Chondrocyte (in vitro differentiated cells): ENCODE data around the gene DCUN1D3. TPM values are rescaled to one million over a fixed set of nuclear protein-coding genes. Genes with fewer than 3 reads are reported as not detected.

Experiments used
- DNase-seq: peaks from one replicate; pipeline ENCODE4 v3.0.0; 2021; ENCODE audit warnings: mixed read lengths, low spot score
- H3K27ac Mint-ChIP-seq: one replicate; pipeline ENCODE4 v1.8.0; 2021; ENCODE audit warnings: mild to moderate bottlenecking, moderate library complexity, mixed read lengths; ENCODE audit not compliant: unreplicated experiment
- H3K27me3 Mint-ChIP-seq: 2 replicates; pipeline ENCODE4 v1.8.0; 2021; ENCODE audit warnings: low read depth, mixed read lengths
- H3K36me3 Mint-ChIP-seq: 2 replicates; pipeline ENCODE4 v1.8.0; 2021; ENCODE audit warnings: low read depth, mixed read lengths
- H3K4me1 Mint-ChIP-seq: 2 replicates; pipeline ENCODE4 v1.8.0; 2021; ENCODE audit warnings: low read depth, mild to moderate bottlenecking, mixed read lengths
- H3K4me3 Mint-ChIP-seq: one replicate; pipeline ENCODE4 v1.8.0; 2021; ENCODE audit warnings: mild to moderate bottlenecking, moderate library complexity, mixed read lengths; ENCODE audit not compliant: unreplicated experiment
- H3K9me3 Mint-ChIP-seq: 2 replicates; pipeline ENCODE4 v1.8.0; 2021; ENCODE audit warnings: low read depth, mixed read lengths
- total RNA-seq: library from RNA; stranded (reverse); gene quantifications from 3 replicates; pipeline ENCODE4 v1.2.1, GENCODE V29; 2021
- TF ChIP-seq, protein P1 (sequence below): fragments of 200-600 bp; sonication (generic); IDR thresholded peaks from 2 replicates; pipeline ENCODE4 v1.5.0; 2021; ENCODE audit warnings: antibody characterized with exemption, mild to moderate bottlenecking, moderate library complexity

Gene DCUN1D3
- total RNA-seq, 1 donor from 2014 or later = 44.4 TPM

DNA sequence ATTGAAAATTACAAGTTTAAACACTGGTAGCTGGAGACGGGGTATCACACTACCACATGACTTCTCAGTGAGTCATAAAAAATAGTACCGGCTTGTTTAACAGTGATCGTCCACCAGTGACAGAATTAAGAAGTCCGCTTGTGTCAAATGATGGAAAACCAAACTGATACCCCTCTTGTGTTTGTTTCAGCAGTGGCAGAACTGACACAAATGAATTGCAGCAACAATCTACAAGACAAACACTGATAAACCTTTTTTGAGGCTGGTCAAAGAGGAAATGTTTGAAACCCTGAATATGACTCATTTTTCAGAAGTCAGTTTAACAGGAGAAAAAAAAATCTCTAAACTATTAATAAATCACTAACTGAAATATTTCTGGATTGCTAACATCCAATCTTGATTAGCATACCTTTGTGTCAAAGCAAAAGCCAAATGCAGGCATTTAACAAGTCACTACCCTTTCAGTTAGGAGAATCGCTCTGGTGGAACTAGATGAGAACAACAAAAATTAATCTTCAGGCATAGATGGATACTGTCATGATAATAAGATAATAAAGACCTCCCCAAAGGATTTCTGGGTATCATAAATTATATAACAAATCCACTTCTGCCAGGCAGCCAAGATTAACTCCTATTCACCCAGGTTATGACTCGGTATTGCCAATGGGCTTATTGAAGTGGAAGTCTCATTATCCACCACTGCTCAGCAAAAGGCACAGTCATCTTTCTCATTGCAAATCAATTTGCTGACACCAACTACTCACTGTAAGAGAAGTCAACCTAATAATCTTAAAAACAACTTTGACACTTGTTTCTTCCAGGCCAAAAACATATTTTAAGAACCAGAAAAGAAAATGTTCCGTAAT lies 20.8 kb downstream of the DCUN1D3 start:
- no peak for DNase-seq
- no peaks in the 10 kb centered on the region for H3K27me3 Mint-ChIP-seq

DNA sequence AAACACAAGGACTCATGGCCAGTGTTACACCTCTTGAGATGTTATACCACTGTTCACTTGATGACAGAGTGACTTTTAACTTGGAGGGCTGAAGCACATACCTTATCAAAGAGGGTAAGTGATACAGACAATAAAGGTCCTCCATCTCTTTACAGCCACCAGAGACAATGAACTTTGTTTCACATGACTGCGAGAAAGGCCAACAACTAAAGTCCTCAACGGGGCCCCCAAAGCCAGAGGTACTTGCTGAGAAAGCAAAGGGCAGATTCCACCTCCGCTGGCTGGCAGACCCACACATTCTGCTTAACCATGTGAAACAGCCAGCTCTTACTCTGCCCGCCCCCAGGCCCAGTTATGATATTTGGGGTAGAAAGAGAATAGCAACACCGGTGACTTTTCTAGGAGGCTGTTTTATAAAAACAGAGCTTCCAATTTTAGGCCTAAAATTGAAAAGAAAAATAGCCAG lies 21.4 kb downstream of the DCUN1D3 start:
- Mint-ChIP-seq H3K27ac (peak overlapping the region; percentile 88), H3K36me3 (no peaks in the 10 kb centered on the region), H3K27me3 (no peaks in the 10 kb centered on the region), H3K9me3 (peaks cover 4% of the 10 kb centered on the region), H3K4me3 (peak overlapping the region; percentile 44), H3K4me1 (peaks cover 77% of the 10 kb centered on the region)
- no peak for DNase-seq
- TF ChIP-seq, protein P1, sequence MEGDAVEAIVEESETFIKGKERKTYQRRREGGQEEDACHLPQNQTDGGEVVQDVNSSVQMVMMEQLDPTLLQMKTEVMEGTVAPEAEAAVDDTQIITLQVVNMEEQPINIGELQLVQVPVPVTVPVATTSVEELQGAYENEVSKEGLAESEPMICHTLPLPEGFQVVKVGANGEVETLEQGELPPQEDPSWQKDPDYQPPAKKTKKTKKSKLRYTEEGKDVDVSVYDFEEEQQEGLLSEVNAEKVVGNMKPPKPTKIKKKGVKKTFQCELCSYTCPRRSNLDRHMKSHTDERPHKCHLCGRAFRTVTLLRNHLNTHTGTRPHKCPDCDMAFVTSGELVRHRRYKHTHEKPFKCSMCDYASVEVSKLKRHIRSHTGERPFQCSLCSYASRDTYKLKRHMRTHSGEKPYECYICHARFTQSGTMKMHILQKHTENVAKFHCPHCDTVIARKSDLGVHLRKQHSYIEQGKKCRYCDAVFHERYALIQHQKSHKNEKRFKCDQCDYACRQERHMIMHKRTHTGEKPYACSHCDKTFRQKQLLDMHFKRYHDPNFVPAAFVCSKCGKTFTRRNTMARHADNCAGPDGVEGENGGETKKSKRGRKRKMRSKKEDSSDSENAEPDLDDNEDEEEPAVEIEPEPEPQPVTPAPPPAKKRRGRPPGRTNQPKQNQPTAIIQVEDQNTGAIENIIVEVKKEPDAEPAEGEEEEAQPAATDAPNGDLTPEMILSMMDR = no peak

More for the DNA sequence above, 20.8 kb downstream of the DCUN1D3 start:
- Mint-ChIP-seq H3K36me3 (no peaks in the 10 kb centered on the region), H3K4me1 (peaks cover 76% of the 10 kb centered on the region), H3K9me3 (peaks cover 4% of the 10 kb centered on the region), H3K27ac (peak overlapping the region; percentile 88), H3K4me3 (peak overlapping the region; percentile 44)
- TF ChIP-seq, protein P1 = no peak

DNA sequence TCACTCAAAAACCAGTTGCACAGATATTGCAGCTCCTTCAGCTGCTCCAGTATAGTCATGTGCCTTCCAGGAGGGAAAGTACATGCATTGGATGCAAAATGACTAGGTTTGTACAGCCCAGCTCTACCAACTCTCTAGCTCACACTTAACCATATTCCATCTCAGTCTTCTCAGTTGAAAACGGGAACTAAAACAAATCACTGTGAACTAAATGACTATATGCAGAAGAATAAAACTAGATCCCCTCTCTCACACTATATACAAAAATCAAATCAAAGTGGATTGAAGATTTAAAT lies 24.9 kb downstream of the DCUN1D3 start:
- TF ChIP-seq, protein P1 = no peak
- DNase-seq = no peak
- H3K27ac Mint-ChIP-seq = no peak overlapping the region
- H3K4me1 Mint-ChIP-seq = peaks cover 90% of the 10 kb centered on the region
- peaks cover 4% of the 10 kb centered on the region for H3K9me3 Mint-ChIP-seq
- H3K27me3 Mint-ChIP-seq = no peaks in the 10 kb centered on the region
- no peaks in the 10 kb centered on the region for H3K36me3 Mint-ChIP-seq
- H3K4me3 Mint-ChIP-seq = no peak overlapping the region

DNA sequence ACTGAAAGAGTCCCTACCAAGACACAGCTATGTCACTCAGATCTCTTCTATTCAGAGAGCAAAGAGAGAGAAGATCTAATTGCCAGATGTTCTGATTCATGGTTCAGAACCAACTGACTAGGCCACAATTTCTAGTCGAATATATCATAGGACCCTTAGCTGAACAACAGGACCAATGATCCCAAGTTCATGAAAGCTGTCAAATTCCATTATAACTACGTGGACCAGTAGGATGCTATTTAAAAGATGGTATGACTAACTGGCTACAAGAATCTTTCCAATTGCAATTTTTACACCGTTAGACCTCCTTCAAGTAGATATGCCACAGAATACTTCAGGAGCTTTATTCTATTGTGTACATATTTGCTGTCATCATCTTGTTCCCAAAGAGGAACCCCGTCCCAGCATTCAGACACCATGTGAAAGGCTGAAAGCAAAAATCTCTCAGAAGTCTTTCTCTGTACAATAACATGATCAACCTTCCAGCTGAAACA lies 26.0 kb downstream of the DCUN1D3 start:
- Mint-ChIP-seq H3K27me3 (no peaks in the 10 kb centered on the region), H3K9me3 (peaks cover 4% of the 10 kb centered on the region), H3K27ac (peak overlapping the region; percentile 76), H3K4me3 (no peak overlapping the region), H3K36me3 (no peaks in the 10 kb centered on the region), H3K4me1 (peaks cover 88% of the 10 kb centered on the region)
- TF ChIP-seq, protein P1 = no peak
- no peak for DNase-seq

DNA sequence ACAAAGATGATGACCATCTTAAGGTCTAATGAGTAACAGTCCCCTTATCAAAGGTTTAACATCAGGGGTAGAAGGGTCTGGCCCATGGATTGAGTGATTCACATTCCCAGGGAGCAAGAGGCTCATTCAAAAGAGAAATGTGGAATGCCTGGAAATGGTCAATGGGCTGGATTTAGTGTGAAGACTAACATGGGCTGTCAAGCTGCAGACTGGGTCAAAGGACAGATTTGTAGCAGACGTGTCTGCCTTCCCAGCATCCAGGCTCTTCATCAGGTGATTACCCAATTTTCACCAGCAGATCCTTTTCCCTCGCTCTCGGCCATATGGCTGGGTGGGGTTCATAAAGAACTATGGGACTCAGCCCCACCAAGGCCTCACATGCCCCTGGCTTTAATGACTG lies 26.8 kb downstream of the DCUN1D3 start:
- peaks cover 88% of the 10 kb centered on the region for H3K4me1 Mint-ChIP-seq
- no peak overlapping the region for H3K4me3 Mint-ChIP-seq
- peak overlapping the region; percentile 67 for H3K27ac Mint-ChIP-seq
- TF ChIP-seq, protein P1 = no peak
- no peak for DNase-seq
- peaks cover 4% of the 10 kb centered on the region for H3K9me3 Mint-ChIP-seq
- H3K36me3 Mint-ChIP-seq = no peaks in the 10 kb centered on the region
- no peaks in the 10 kb centered on the region for H3K27me3 Mint-ChIP-seq
